GM23248 (cell line): Measurements from ENCODE around the gene MRGPRG. TPM values are rescaled to one million over a fixed set of nuclear protein-coding genes. Genes with fewer than 3 reads are reported as not detected.

ENCODE experiments used
- DNase-seq: peaks from one replicate; pipeline ENCODE4 v3.0.0-alpha.2; 2015
- H2AFZ ChIP-seq: fragments of 200-600 bp; sonication (generic); 2 replicates; pipeline ENCODE4 v1.6.1; 2016; ENCODE audit warnings: antibody characterized with exemption
- H3F3A ChIP-seq: fragments of 200-600 bp; sonication (generic); 2 replicates; pipeline ENCODE4 v1.6.1; 2016; ENCODE audit warnings: mild to moderate bottlenecking, antibody characterized with exemption, mixed run types; ENCODE audit not compliant: insufficient read depth
- H3K27ac ChIP-seq: fragments of 200-600 bp; sonication (generic); 2 replicates; pipeline ENCODE4 v1.5.1; 2016; ENCODE audit warnings: mild to moderate bottlenecking
- H3K27me3 ChIP-seq: fragments of 200-600 bp; sonication (generic); replicated peaks from 2 replicates; pipeline ENCODE4 v1.6.1; 2016; ENCODE audit warnings: mild to moderate bottlenecking; ENCODE audit not compliant: insufficient read depth
- H3K36me3 ChIP-seq: fragments of 200-600 bp; sonication (generic); 2 replicates; pipeline ENCODE4 v1.6.1; 2016; ENCODE audit warnings: low read depth, mild to moderate bottlenecking
- H3K4me1 ChIP-seq: fragments of 200-600 bp; sonication (generic); 2 replicates; pipeline ENCODE4 v1.6.1; 2016; ENCODE audit warnings: mild to moderate bottlenecking; ENCODE audit not compliant: insufficient read depth
- H3K4me2 ChIP-seq: fragments of 200-600 bp; sonication (generic); one replicate; pipeline ENCODE4 v1.6.1; 2016; ENCODE audit warnings: mild to moderate bottlenecking; ENCODE audit not compliant: unreplicated experiment
- H3K4me3 ChIP-seq: fragments of 200-600 bp; sonication (generic); 2 replicates; pipeline ENCODE4 v1.5.1; 2016; ENCODE audit warnings: mild to moderate bottlenecking
- H3K79me2 ChIP-seq: fragments of 200-600 bp; sonication (generic); 2 replicates; pipeline ENCODE4 v1.6.1; 2016; ENCODE audit warnings: mild to moderate bottlenecking; ENCODE audit not compliant: insufficient read depth
- H3K9ac ChIP-seq: fragments of 200-600 bp; sonication (generic); 2 replicates; pipeline ENCODE4 v1.6.1; 2016; ENCODE audit warnings: mild to moderate bottlenecking
- H3K9me2 ChIP-seq: fragments of 200-600 bp; sonication (generic); 2 replicates; pipeline ENCODE4 v1.6.1; 2016; ENCODE audit warnings: mixed run types, mild to moderate bottlenecking, moderate library complexity; ENCODE audit not compliant: insufficient read depth
- H3K9me3 ChIP-seq: fragments of 200-600 bp; sonication (generic); one replicate; pipeline ENCODE4 v1.6.1; 2017; ENCODE audit warnings: low read depth
- H4K20me1 ChIP-seq: fragments of 200-600 bp; sonication (generic); 2 replicates; pipeline ENCODE4 v1.6.0; 2016; ENCODE audit not compliant: insufficient read depth
- EZH2 ChIP-seq: fragments of 200-600 bp; sonication (generic); IDR thresholded peaks from 2 replicates; pipeline ENCODE4 v1.6.1; 2018; ENCODE audit warnings: antibody characterized with exemption, mild to moderate bottlenecking; ENCODE audit not compliant: insufficient read depth, poor library complexity, severe bottlenecking
- EZH2phosphoT487 ChIP-seq: fragments of 200-600 bp; sonication (generic); IDR thresholded peaks from 2 replicates; pipeline ENCODE4 v1.6.1; 2018; ENCODE audit warnings: antibody characterized with exemption, moderate library complexity, mild to moderate bottlenecking, low read depth; ENCODE audit not compliant: insufficient read depth
- WGBS, 2 experiments: methylation state at CpG; one replicate each; pipeline ENCODE4 v1.1.6; 2015 to 2017; ENCODE audit warnings: low lambda C conversion rate in 2 of 2, low coverage in 1 of 2; ENCODE audit errors: missing lambda C conversion rate in 2 of 2; 5-methylcytosine and 5-hydroxymethylcytosine counted together
- in situ Hi-C: fragments of 300-500 bp; cut with MboI; formaldehyde crosslinking; loops from 2 replicates; pipeline ENCODE4 v1.15.0; 2020
- polyA plus RNA-seq: library from polyadenylated mRNA; unstranded; fragments of >200 nt; fragmentation: Nextera tagmentation; extraction: Ambion mirVana; gene quantifications from 2 replicates; pipeline ENCODE4 v1.2.1, GENCODE V29; 2016
- total RNA-seq: library from RNA; depleted of rRNA; stranded (reverse); fragments of >200 nt; shearing (Covaris generic); gene quantifications from 2 replicates; pipeline ENCODE4 v1.2.3, GENCODE V29; 2014

The MRGPRG gene
- total and polyA plus RNA-seq, 2 experiments from 2014 or later, result not detected

DNA sequence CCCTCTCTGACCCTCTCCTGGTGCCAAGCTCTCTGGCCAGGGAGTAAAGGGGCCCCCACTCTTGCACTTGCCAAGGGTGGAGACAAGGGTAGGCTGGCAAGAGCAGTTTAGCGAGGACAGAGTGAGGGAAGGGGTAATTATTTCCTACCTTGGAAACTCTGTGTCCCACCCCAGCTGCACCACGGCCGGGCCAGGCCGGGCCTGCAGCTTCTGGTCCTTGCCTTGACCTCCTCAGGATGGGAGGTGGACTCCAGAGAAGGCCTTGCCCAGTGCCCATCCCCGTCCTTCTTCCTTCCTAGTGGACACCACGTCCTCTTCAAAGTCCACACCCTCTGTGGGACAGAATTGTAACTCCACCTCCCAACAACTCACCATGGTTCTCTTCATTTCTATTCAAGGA lies 35.1 kb downstream of the MRGPRG start:
- Histone ChIP-seq H3K27ac (no peak overlapping the region), H3K4me2 (no peak overlapping the region), H3K4me1 (peaks cover under 1% of the 10 kb centered on the region; the same call in 1 of the 2 replicates), H3K79me2 (no peaks in the 10 kb centered on the region), H3K9ac (no peak overlapping the region), H3K9me2 (no peaks in the 10 kb centered on the region), H3K36me3 (no peaks in the 10 kb centered on the region), H3K4me3 (no peak overlapping the region), H3K27me3 (peaks cover 8% of the 10 kb centered on the region; the same call in 1 of the 2 replicates), H2AFZ (no peak overlapping the region), H3K9me3 (no peaks in the 10 kb centered on the region), H4K20me1 (no peaks in the 10 kb centered on the region), H3F3A (no peaks in the 10 kb centered on the region)
- in situ Hi-C loops, result no loop called here
- TF ChIP-seq EZH2phosphoT487 (no peak), EZH2 (no peak)
- 70 to 72% methylated on average over 6 of the region's 6 CpGs for WGBS, 2 experiments
- no peak for DNase-seq

DNA sequence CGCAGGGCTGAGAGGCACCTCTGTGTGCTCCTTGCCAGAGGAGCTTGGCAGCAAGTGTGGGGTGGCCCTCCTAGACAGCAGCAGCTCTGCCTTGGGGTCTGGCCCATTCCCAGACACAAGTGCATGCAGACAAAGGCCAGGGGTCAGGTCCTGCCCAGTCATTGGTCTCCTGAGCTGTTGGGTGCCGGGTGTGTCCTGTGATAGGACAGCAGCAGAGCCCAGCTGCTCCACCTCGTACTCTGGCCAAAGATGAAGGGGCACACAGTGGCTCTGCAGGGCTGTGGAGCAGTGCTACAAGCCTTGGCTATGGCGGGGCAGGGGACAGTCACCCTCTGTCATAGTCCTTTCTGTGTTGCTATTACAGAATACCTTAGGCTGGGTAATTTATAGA lies 36.2 kb downstream of the MRGPRG start:
- H3K79me2 ChIP-seq, result no peaks in the 10 kb centered on the region

DNA sequence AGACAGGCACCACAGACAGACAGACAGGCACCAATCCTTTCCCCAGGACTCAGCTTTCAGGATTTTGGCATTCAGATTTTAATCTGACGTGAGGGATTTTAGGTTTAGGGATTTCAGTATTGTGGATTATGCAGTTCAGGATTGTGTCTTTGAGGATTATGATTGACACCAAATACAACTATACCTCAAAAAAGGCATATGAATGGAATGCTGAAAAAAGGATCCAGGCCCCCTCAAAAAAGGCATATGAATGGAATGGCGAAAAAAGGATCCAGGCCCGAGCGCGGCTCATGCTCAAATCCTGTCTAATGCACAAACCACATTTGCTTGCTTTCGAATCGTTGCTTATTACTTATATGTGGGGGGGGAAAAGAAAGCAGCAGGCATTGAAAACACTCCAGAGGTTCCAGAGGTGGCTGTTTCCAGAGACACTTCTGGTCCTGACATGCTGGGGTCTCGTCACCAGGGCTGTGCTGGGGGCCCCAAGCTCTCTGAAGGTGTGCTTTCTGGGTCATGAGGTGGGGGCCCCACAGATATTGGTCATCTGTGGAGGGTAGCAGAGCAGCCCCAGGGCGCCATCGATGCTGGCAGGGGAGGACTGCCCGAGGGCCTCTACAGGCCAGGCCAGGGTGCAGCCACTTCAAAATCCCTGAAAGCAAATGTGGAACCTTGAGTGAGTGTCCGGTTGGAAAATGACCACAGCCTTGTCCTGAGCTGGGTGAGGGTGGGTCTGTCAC lies 36.7 kb downstream of the MRGPRG start:
- WGBS, 2 experiments, result 67 to 74% methylated on average over 12 of the region's 12 CpGs
- in situ Hi-C loops, result no loop called here
- Histone ChIP-seq H4K20me1 (no peaks in the 10 kb centered on the region), H3K4me1 (peaks cover 13% of the 10 kb centered on the region), H3K4me3 (no peak overlapping the region), H3K9me3 (no peaks in the 10 kb centered on the region), H3K27ac (no peak overlapping the region), H3K27me3 (peaks cover under 1% of the 10 kb centered on the region; the same call in 1 of the 2 replicates), H3K36me3 (no peaks in the 10 kb centered on the region), H3K79me2 (no peaks in the 10 kb centered on the region), H3F3A (peaks cover 13% of the 10 kb centered on the region), H2AFZ (no peak overlapping the region), H3K4me2 (no peak overlapping the region), H3K9me2 (no peaks in the 10 kb centered on the region), H3K9ac (no peak overlapping the region)
- no peak for DNase-seq
- TF ChIP-seq EZH2 (no peak), EZH2phosphoT487 (no peak)

More for the DNA sequence above, 36.2 kb downstream of the MRGPRG start:
- H3K9me2 ChIP-seq, result no peaks in the 10 kb centered on the region
- peaks cover 6% of the 10 kb centered on the region; the same call in 1 of the 2 replicates for H3K27me3 ChIP-seq
- H3K4me1 ChIP-seq, result peaks cover 11% of the 10 kb centered on the region
- H3K27ac ChIP-seq, result no peak overlapping the region
- no peak for TF ChIP-seq EZH2
- no peak for TF ChIP-seq EZH2phosphoT487
- H3K4me3 ChIP-seq, result no peak overlapping the region
- no peak overlapping the region for H3K9ac ChIP-seq
- no peak overlapping the region for H3K4me2 ChIP-seq
- H2AFZ ChIP-seq, result no peak overlapping the region
- H4K20me1 ChIP-seq, result no peaks in the 10 kb centered on the region
- H3F3A ChIP-seq, result peaks cover 11% of the 10 kb centered on the region
- 76% methylated on average over 4 of the region's 4 CpGs for WGBS, 2 experiments
- H3K9me3 ChIP-seq, result no peaks in the 10 kb centered on the region
- DNase-seq, result no peak
- H3K36me3 ChIP-seq, result no peaks in the 10 kb centered on the region
- in situ Hi-C loops, result no loop called here

DNA sequence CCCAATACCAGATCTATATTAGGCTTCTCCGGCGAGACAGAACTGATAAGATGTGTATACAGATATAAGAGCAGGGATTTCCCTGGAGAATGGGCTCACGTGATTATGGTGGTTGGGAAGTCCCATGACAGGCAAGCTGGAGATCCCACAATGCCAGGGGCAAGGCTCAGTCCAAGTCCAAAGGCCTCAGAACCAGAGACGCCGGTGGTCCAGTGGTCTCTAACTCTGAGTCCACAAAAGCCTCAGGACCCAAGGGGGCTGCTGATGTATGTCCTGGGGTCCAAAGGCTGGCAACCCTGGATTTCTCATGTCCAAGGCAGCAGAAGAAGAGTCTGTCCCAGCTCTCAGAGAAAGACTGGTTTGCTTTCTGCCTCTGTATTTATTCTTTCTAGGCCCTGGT lies 37.7 kb downstream of the MRGPRG start:
- Histone ChIP-seq H3F3A (peaks cover 13% of the 10 kb centered on the region), H3K27ac (no peak overlapping the region), H3K27me3 (no peaks in the 10 kb centered on the region; the same call in 1 of the 2 replicates), H2AFZ (no peak overlapping the region), H3K4me3 (no peak overlapping the region), H3K4me1 (peaks cover 13% of the 10 kb centered on the region), H3K9ac (no peak overlapping the region), H4K20me1 (no peaks in the 10 kb centered on the region), H3K9me2 (no peaks in the 10 kb centered on the region), H3K36me3 (no peaks in the 10 kb centered on the region), H3K9me3 (no peaks in the 10 kb centered on the region), H3K79me2 (no peaks in the 10 kb centered on the region), H3K4me2 (no peak overlapping the region)
- 82 to 90% methylated on average over 5 of the region's 5 CpGs for WGBS, 2 experiments
- no peak for DNase-seq
- TF ChIP-seq EZH2 (no peak), EZH2phosphoT487 (no peak)
- in situ Hi-C loops, result no loop called here
